Measurements from ENCODE around the gene URB1.

DNA sequence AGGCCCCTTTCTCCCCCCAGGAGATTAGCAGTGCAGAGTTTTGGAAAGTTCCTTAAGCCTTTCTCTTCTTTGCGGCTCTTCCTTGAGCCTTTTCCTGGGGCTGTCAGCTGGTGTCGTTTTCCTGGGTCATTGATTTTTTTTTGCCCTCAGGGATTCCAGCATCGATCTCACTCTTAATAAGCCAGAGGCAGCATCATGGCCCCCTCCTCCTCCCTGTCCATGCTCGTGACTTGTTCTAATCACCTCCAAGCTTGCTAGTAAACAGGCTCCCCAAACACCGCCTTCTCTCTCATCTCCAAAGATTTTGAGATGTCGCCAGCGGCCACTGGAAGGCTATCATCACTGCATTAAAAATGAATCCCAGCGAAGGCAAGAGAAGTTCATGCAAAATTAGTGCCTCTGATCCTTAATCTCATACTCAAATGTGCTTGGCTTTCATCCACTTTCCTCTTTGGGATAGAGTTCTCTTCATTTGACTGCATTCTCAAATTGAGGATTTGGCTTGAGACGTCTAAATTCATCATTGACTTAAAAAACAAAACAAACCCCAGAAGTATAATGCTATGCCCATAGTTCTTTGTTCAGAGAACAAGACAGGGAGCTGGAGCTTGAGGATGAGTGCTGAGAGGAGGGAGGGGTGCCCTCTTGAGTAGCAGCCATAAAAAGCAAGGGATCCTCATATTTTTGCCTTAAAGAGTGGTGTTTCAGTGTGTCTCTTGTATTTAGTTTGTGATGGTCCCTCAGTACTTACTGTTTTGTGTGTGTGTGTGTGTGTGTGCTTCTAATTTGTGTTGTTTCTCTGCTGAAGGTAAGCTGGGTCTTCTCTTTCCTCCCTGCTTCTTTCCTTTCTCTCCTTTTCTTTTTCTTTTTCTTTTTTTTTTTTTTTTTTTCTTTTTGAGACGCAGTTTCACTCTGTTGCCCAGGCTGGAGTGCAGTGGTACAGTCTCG lies 22.9 kb upstream of the URB1 start:
- TF ChIP-seq, protein P1, sequence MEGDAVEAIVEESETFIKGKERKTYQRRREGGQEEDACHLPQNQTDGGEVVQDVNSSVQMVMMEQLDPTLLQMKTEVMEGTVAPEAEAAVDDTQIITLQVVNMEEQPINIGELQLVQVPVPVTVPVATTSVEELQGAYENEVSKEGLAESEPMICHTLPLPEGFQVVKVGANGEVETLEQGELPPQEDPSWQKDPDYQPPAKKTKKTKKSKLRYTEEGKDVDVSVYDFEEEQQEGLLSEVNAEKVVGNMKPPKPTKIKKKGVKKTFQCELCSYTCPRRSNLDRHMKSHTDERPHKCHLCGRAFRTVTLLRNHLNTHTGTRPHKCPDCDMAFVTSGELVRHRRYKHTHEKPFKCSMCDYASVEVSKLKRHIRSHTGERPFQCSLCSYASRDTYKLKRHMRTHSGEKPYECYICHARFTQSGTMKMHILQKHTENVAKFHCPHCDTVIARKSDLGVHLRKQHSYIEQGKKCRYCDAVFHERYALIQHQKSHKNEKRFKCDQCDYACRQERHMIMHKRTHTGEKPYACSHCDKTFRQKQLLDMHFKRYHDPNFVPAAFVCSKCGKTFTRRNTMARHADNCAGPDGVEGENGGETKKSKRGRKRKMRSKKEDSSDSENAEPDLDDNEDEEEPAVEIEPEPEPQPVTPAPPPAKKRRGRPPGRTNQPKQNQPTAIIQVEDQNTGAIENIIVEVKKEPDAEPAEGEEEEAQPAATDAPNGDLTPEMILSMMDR (IDR thresholded peaks at IDR 0.05) = no peak
- no peak for TF ChIP-seq POLR2A (IDR thresholded peaks at IDR 0.05)
